SK-N-SH treated with all-trans-retinoic acid at 6 μM for 48 hours (cell line): ENCODE results near the gene KBTBD3.
"Not testable (repeated sequence)": the region's sequence is repeated elsewhere in the genome, so short reads cannot be mapped to it uniquely, and the experiment has no call there.

ENCODE experiments used
- ATAC-seq: fragments of 200-7000 bp; cut with Tn5 transposase; 3 replicates; pipeline ENCODE4 v1.9.1; 2020; ENCODE audit warnings: mild to moderate bottlenecking, moderate library complexity
- ARNTL ChIP-seq: fragments of 450-650 bp; formaldehyde crosslinking; IDR thresholded peaks from 2 replicates; pipeline ENCODE4 v1.5.0; 2020; ENCODE audit warnings: low read depth, mild to moderate bottlenecking, moderate library complexity, borderline replicate concordance
- CREB5 ChIP-seq: fragments of 250-450 bp; sonication (Bioruptor Pico); IDR thresholded peaks from 2 replicates; pipeline ENCODE4 v1.5.1; 2020; ENCODE audit warnings: low read depth, mild to moderate bottlenecking, moderate library complexity
- ESRRG ChIP-seq: fragments of 250-450 bp; sonication (Bioruptor Pico); IDR thresholded peaks from 2 replicates; pipeline ENCODE4 v1.6.1; 2021; ENCODE audit warnings: mild to moderate bottlenecking
- ISL1 ChIP-seq: fragments of 250-450 bp; sonication (Bioruptor Pico); IDR thresholded peaks from 2 replicates; pipeline ENCODE4 v2.1.2; 2022; ENCODE audit warnings: mild to moderate bottlenecking, moderate library complexity
- PATZ1 ChIP-seq: fragments of 250-450 bp; sonication (Bioruptor Pico); IDR thresholded peaks from 2 replicates; pipeline ENCODE4 v1.8.0; 2020; ENCODE audit warnings: mild to moderate bottlenecking, moderate library complexity, borderline replicate concordance
- POU6F1 ChIP-seq: fragments of 250-450 bp; sonication (Bioruptor Pico); IDR thresholded peaks from 2 replicates; pipeline ENCODE4 v1.8.0; 2021; ENCODE audit warnings: low read depth, mild to moderate bottlenecking, moderate library complexity, borderline replicate concordance
- RARB ChIP-seq: fragments of 250-450 bp; sonication (Bioruptor Pico); IDR thresholded peaks from 2 replicates; pipeline ENCODE4 v1.8.0; 2021; ENCODE audit warnings: mild to moderate bottlenecking, moderate library complexity
- SNAI2 ChIP-seq: fragments of 250-450 bp; sonication (Bioruptor Pico); IDR thresholded peaks from 2 replicates; pipeline ENCODE4 v1.5.0; 2020; ENCODE audit warnings: mild to moderate bottlenecking, moderate library complexity
- TOX ChIP-seq: fragments of 250-450 bp; sonication (Bioruptor Pico); IDR thresholded peaks from 2 replicates; pipeline ENCODE4 v1.8.0; 2021; ENCODE audit warnings: mild to moderate bottlenecking, moderate library complexity, borderline replicate concordance
- ZFP3 ChIP-seq: fragments of 250-450 bp; sonication (Bioruptor Pico); IDR thresholded peaks from 2 replicates; pipeline ENCODE4 v1.5.0; 2020; ENCODE audit warnings: mild to moderate bottlenecking, moderate library complexity
- ZFP30 ChIP-seq: fragments of 450-650 bp; formaldehyde crosslinking; IDR thresholded peaks from 2 replicates; pipeline ENCODE4 v1.5.0; 2022; ENCODE audit warnings: mild to moderate bottlenecking, moderate library complexity
- TF ChIP-seq, protein P1 (sequence below): fragments of 250-450 bp; sonication (Bioruptor Pico); IDR thresholded peaks from 2 replicates; pipeline ENCODE4 v1.5.0; 2020; ENCODE audit warnings: mild to moderate bottlenecking, moderate library complexity

Gene KBTBD3

DNA sequence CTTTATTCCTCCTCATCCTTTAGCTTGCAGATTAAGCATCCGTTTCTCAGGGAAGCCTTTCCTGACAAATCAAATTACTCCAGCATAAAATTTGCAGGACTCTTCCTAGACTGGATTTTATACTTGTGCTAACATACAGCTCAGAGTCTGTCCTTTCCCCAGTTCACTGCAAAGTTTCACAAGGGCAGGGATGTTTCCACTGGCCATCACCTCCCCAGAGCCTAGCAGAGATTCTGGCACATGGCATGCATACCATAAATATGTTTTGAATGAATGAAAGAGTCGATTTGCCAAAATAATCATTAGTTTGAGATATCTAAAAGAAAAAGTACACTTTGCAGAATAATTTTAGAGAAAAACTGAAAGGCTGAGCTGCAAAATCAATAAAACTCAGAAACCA, 65.7 kb downstream of the KBTBD3 start:
- TF ChIP-seq SNAI2 (CRISPR knock-in tag) (no peak), ARNTL (CRISPR knock-in tag) (no peak), ZFP30 (CRISPR knock-in tag) (no peak), CREB5 (CRISPR knock-in tag) (no peak), ZFP3 (CRISPR knock-in tag) (no peak), ESRRG (CRISPR knock-in tag) (no peak), ISL1 (CRISPR knock-in tag) (no peak)
- TF ChIP-seq, protein P1, sequence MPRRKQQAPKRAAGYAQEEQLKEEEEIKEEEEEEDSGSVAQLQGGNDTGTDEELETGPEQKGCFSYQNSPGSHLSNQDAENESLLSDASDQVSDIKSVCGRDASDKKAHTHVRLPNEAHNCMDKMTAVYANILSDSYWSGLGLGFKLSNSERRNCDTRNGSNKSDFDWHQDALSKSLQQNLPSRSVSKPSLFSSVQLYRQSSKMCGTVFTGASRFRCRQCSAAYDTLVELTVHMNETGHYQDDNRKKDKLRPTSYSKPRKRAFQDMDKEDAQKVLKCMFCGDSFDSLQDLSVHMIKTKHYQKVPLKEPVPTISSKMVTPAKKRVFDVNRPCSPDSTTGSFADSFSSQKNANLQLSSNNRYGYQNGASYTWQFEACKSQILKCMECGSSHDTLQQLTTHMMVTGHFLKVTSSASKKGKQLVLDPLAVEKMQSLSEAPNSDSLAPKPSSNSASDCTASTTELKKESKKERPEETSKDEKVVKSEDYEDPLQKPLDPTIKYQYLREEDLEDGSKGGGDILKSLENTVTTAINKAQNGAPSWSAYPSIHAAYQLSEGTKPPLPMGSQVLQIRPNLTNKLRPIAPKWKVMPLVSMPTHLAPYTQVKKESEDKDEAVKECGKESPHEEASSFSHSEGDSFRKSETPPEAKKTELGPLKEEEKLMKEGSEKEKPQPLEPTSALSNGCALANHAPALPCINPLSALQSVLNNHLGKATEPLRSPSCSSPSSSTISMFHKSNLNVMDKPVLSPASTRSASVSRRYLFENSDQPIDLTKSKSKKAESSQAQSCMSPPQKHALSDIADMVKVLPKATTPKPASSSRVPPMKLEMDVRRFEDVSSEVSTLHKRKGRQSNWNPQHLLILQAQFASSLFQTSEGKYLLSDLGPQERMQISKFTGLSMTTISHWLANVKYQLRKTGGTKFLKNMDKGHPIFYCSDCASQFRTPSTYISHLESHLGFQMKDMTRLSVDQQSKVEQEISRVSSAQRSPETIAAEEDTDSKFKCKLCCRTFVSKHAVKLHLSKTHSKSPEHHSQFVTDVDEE: no peak
- no peak for ATAC-seq

DNA sequence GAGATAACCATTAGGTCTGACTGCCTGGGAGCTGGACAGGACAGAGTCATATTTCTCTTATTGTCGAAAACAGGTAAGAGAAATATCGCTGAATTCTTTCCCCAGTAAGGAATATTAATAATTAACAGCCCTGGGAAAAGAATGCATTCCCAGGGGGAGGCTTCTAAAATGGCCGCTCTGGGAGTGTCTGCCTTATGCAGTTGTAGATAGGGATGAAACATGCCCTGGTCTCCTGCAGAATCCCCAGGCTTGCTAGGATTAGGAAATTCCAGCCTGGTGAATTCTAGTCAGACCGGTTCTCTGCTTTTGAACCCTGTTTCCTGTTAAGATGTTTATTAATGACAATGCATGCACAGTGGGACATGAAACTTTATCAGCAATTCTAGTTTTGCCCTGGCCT, 74.1 kb downstream of the KBTBD3 start:
- ATAC-seq: not testable (repeated sequence)

GRCh38 chr11:106001304-106002012, 75.7 kb downstream of the KBTBD3 start:
- no peak for ATAC-seq
- TF ChIP-seq RARB (no peak), SNAI2 (CRISPR knock-in tag) (no peak), ISL1 (CRISPR knock-in tag) (no peak), POU6F1 (CRISPR knock-in tag) (no peak), TOX (CRISPR knock-in tag) (no peak), PATZ1 (CRISPR knock-in tag) (no peak)
- TF ChIP-seq, protein P1: no peak
